HG03342 (cell line): ENCODE measurements around the gene UNC80.

Experiments
- ATAC-seq: cut with Tn5 transposase; IDR thresholded peaks from one replicate; pipeline ENCODE4 v1.9.1; 2021; ENCODE audit warnings: mild to moderate bottlenecking, moderate library complexity; ENCODE audit not compliant: unreplicated experiment

The UNC80 gene

GRCh38 chr2:209805351-209805750 is 33.7 kb downstream of the UNC80 start:
- ATAC-seq = no peak

- ATAC-seq = no peak
Observed at GRCh38 chr2:209806318-209806717, 34.7 kb downstream of the UNC80 start.

- ATAC-seq = no peak
Observed at GRCh38 chr2:209808521-209808920, 36.9 kb downstream of the UNC80 start.

GRCh38 chr2:209809256-209809655 is 37.6 kb downstream of the UNC80 start:
- no peak for ATAC-seq

GRCh38 chr2:209817844-209818271 is 46.2 kb downstream of the UNC80 start:
- ATAC-seq = no peak

DNA sequence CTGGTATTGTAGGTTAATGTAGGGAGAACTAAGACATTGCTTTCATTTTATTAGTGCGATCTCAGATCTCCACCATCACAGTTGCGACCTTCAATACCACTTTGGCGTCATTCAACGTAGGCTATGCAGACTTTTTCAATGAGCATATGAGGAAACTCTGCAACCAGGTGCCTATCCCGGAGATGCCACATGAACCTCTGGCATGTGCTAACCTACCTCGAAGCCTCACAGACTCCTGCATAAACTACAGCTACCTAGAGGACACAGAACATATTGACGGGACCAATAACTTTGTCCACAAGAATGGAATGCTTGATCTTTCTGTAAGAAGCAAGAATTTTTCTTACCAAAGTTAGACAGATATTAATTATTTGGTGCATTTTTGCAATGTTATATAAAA is 47.3 kb downstream of the UNC80 start:
- ATAC-seq = no peak

GRCh38 chr2:209821806-209822205 is 50.2 kb downstream of the UNC80 start:
- no peak for ATAC-seq

DNA sequence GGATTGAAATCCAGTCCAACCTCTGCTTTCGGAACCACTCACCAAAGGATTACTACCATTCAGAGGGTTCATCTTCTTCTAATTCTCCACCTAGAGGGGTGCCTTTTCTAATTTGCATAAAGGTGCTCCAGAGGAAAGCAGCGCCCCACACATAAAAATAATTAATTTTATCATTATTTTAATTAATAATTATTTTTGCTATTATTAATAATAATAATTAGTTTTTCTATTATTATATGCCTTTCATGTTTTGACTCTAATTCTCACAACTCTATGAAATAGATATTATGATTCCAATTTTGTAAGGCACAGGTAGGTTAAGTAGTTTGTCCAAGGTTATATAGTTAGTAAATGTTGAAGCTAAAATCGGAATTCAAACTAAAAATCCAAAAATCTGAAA is 51.9 kb downstream of the UNC80 start:
- ATAC-seq = no peak

DNA sequence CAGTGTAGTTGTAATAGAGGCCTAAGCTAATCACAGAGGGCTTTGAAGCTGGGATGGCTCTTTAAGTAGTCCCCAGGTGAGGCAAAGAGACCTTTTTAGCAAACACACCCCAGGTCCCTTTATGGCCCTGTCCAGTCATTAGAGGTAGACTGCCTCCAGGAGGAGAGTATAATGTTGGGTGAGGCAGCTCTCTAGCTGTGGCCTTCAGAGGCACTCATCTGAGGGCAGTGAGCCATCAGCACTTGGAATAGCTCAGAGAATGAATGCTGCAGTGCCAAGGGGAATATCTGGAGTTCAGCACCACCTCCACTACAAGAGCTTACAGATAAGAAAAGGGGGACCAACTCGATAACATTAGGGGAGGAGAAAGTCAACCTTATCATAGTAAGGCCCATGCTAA is 52.8 kb downstream of the UNC80 start:
- no peak for ATAC-seq

DNA sequence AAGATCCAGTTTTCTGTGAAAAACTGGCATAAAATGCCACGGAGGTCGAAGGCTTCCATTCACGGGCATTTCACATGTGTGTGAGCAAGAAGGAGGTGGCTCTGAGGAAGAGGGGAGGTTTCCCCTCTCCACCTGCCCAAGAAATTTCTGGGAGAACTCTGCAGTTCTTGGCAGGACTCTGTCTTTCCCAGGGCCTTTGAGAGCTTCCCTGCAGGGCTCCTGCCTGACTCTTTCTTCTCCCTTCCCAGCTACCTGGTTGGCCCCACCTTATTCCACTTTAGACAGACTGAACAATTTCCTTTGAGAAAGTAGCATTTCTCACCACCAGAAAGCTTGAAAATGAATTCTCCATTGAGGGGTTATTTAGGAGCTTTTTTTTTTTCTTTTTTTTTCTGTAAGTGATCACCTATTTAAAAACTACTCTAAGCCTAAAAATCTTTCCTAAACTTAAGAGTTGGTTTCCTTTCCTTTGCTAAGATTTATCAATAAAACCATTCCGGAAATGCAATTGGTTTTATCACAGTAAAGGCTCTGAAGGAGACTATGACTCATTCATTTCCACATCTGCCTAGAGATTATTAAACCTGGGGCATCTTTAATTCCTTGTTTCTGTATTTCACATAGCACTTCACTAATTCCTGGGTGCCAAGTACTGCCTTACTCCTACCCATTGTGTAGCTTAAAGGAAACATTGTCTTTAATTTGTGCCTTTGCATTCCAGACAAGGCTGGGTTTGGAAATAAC is 59.3 kb downstream of the UNC80 start:
- ATAC-seq = no peak

DNA sequence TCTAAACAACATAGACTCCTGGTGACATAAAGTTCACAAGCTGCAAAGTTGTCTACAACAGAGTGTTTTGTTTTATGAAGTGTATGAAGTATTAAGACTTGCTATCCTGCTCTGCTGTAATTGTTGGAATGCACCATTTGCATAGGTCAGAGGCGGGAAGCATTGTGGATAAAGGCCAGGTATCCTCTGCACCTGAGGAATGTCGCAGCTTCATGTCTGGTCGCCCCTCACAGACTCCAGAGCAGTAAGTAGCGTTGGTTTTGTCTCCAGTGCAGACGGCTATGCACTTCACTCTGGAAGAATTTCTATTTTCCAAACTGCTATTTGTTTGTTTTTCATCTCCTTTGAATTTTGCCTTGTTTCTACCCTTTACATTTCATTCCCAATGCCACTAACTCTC is 63.1 kb downstream of the UNC80 start:
- ATAC-seq = no peak

- ATAC-seq = no peak
Observed at GRCh38 chr2:209840434-209840833, 68.8 kb downstream of the UNC80 start.

- ATAC-seq = no peak
Observed at GRCh38 chr2:209845666-209846065, 74.0 kb downstream of the UNC80 start.

DNA sequence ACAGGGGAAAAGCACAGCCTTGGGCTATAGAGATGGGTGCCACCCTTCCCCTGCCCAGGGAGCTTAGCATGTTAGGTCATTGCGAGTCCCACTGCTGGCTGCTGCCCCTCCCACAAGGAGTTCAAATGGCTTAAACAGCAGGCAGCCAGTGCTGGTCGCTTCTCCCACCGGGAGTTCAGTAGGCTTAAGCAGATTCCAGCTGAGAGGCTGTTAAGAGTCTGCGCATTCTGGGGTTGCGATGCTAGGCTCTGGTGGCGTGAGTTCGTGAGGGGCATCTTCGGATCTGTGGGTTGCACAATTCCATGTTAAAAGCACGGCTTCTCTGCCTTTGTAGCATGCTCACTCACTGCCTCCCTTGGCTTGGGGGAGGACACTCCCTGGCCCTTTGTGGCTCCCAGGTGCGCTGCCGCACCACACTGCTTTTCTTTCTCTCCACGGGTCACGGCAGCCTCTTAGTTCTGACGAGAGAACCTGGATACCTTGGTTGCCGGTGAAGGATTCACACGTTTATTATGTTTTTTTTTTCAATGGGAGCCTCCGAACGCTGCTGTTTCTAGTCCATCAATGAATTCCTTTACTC is 93.2 kb downstream of the UNC80 start:
- no peak for ATAC-seq

GRCh38 chr2:209868271-209868994 is 96.8 kb downstream of the UNC80 start:
- ATAC-seq = no peak

DNA sequence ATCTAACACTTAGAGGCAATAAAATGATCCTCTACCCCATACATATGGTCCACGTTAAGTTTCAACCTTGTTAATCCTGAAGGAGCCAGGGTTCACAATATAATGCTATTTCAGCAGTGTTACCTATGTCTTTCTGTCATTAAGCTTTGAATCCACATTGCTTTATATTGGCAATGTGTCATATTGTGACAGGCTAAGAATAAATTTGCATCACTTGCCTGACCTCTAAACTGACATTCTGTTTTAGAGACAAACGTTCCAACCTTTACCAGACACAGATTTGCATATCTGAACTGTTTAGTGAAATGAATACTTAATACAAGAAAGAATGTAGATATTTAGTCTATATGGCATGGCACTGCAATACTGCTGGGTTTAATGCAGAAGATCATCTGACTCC is 98.4 kb downstream of the UNC80 start:
- ATAC-seq = no peak

GRCh38 chr2:209872675-209873074 is 101.0 kb downstream of the UNC80 start:
- ATAC-seq = no peak

DNA sequence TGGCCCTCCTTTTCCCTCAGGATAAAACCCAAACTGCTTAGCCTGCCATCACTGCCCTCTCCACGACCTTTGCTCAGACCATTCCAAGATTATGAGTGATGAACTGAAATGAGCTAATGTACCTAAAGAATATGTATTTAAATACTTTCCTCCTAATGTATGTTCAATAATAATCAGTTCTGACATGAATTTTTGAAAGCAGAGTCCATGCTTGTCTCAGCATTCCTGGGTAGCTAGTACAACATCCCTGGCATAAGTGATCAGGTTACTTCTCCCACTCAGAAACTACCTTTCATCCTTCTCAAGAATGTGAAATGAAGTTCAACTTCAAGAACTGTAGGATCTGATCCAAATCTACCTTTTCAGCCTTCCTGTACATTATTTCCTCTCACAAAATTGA is 103.6 kb downstream of the UNC80 start:
- no peak for ATAC-seq

DNA sequence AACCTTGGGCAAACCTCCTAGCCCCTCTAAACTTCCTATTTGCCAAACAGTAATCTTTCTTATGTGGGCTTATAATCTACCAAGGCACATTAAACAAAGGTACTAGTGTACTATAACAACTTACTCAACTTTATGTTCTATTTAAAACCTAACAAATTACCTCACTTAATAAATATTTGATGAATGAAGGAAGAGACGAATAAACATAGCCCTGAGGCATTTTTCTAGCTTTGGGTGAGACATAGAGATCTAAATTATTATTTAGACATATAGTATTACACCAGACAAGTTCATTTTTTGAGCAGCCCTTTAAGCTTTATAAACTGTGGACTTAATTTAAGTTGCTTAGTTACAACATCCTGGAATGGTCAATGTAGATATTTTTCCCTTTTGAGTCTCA is 104.6 kb downstream of the UNC80 start:
- no peak for ATAC-seq

DNA sequence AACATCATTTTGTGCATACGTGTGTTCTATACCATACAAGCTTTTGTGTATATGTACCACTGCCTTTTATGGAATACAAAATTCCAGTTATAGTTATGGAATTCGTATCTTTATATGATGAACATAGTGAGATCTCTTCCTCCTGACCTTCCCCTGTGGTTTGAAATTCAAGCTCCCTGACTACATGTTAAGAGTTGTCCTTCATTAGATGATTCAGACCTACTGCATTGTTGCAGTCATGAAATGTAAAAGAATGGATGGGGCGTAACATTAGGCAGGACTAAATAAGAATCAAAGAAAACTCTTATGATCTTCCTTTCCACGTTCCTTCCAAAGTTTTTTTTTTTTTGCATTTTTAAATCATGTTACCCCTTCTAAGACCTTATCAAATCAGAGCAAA is 107.1 kb downstream of the UNC80 start:
- ATAC-seq = no peak

DNA sequence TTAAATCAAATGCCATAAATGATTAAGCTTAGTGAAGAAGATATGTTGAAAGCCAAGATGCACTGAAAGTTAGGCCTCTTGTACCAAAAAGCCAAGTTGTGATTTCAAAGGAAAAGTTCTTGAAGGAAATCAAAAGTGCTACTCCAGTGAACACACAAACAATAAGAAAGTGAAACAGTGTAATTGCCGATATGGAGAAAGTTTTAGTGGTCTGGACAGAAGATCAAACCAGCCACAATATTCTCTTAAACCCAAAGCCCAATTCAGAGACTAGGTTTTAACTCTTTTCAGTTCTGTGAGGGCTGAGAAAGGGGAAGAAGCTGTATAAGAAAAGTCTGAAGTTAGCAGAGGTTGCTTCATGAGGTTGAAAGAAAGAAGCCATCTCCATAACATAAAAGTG is 129.0 kb downstream of the UNC80 start:
- no peak for ATAC-seq

DNA sequence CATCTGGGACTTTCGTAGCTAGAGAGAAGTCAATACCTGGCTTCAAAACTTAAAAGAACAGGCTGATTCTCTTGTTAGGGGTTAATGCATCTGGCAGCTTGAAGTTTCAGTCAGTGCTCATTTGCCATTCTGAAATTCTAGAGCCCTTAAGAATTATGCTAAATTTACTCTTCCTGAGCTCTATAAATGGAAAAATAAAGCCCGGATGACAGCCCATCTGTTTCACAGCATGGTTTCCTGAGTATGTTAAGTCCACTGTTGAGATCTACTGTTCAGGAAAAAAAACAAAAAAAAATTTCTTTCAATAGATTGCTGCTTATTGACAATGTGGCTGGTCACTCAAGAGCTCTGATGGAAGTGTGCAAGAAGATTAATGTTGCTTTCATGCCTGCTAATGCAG is 129.5 kb downstream of the UNC80 start:
- no peak for ATAC-seq
